ENCODE results near the gene PLAAT2.
"Not testable (repeated sequence)": the region's sequence is repeated elsewhere in the genome, so short reads cannot be mapped to it uniquely, and the experiment has no call there.

DNA sequence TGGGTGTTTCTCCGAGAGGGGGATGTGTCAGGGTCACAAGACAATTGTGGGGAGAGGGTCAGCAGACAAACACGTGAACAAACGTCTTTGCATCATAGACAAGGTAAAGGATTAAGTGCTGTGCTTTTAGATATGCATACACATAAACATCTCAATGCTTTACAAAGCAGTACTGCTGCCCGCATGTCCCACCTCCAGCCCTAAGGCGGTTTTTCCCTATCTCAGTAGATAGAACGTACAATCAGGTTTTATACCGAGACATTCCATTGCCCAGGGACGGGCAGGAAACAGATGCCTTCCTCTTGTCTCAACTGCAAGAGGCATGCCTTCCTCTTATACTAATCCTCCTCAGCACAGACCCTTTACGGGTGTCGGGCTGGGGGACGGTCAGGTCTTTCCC, 35.0 kb downstream of the PLAAT2 start:
- TF ChIP-seq, protein P1, sequence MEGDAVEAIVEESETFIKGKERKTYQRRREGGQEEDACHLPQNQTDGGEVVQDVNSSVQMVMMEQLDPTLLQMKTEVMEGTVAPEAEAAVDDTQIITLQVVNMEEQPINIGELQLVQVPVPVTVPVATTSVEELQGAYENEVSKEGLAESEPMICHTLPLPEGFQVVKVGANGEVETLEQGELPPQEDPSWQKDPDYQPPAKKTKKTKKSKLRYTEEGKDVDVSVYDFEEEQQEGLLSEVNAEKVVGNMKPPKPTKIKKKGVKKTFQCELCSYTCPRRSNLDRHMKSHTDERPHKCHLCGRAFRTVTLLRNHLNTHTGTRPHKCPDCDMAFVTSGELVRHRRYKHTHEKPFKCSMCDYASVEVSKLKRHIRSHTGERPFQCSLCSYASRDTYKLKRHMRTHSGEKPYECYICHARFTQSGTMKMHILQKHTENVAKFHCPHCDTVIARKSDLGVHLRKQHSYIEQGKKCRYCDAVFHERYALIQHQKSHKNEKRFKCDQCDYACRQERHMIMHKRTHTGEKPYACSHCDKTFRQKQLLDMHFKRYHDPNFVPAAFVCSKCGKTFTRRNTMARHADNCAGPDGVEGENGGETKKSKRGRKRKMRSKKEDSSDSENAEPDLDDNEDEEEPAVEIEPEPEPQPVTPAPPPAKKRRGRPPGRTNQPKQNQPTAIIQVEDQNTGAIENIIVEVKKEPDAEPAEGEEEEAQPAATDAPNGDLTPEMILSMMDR (IDR thresholded peaks at IDR 0.05): not testable (repeated sequence)
- TF ChIP-seq POLR2A (IDR thresholded peaks at IDR 0.05): not testable (repeated sequence)
